HG03108 (cell line): ENCODE data around the gene CTSD.

Experiments used
- ATAC-seq: cut with Tn5 transposase; IDR thresholded peaks from one replicate; pipeline ENCODE4 v1.9.1; 2021; ENCODE audit warnings: moderate library complexity; ENCODE audit not compliant: unreplicated experiment

CTSD gene

DNA sequence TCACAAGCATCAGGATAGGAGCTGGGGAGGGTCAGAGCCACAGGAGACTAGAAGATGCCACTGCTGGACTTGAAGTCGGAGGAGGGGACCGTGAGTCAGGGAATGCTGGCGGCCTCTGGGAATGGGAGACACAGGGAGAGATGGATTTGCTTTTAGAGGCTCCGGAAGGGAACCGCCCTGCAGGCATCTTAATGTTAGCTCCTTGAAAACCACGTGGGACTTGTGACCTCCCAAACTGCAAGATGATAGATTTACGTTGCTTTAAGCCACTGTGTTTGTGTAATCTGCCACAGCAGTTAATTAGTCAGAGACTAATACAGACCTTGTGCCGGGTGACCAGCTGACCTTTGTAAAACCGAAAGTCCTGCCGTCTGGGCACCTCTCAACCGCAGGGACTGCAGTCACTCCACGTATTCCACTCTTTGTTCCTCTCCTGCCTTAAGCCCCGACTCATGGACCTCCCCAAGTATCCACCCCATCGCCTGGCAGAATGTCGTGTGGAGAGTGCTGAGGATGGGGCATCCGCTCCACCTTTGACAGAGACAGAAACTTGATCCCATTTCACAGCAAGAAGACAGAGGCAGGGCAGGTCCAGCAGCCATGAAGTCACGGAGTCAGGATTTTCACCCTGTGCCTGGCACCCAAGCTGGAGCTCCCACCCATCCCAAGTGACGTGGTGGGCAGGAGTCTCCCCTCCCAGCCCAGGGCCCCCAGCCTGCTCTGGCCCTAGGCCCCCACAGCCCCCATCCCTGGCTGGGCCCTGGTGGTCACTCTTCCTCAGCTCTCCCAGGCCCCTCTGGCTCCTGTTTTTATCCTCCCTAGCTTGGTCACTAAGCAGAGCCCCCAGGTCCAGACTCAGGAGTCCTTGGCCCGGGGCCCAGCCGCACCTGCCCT lies 19.4 kb upstream of the CTSD start:
- ATAC-seq = no peak

GRCh38 chr11:1782031-1782590 lies 18.4 kb upstream of the CTSD start:
- ATAC-seq = no peak

DNA sequence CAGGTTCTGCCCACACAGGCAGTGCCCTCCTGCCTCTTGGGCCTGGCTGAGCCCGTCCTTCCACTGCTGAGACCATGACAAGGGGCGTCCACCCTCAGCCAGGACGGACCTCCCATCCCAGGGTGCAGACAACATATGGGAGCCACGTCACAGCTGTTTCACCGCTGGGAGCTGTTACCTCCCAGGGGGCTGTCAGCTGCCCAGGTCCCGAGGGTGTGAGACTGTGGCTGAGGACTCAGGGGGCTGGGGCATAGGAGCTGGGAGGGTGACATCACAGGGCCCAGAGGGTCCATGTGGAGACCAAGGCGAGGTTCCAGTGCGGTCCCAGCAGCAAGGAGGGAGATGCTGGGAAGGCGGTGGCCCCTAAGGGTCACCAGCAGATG lies 17.9 kb upstream of the CTSD start:
- ATAC-seq = no peak

- no peak for ATAC-seq
These were observed 17.2 kb upstream of the CTSD start for GRCh38 chr11:1780700-1781592.

DNA sequence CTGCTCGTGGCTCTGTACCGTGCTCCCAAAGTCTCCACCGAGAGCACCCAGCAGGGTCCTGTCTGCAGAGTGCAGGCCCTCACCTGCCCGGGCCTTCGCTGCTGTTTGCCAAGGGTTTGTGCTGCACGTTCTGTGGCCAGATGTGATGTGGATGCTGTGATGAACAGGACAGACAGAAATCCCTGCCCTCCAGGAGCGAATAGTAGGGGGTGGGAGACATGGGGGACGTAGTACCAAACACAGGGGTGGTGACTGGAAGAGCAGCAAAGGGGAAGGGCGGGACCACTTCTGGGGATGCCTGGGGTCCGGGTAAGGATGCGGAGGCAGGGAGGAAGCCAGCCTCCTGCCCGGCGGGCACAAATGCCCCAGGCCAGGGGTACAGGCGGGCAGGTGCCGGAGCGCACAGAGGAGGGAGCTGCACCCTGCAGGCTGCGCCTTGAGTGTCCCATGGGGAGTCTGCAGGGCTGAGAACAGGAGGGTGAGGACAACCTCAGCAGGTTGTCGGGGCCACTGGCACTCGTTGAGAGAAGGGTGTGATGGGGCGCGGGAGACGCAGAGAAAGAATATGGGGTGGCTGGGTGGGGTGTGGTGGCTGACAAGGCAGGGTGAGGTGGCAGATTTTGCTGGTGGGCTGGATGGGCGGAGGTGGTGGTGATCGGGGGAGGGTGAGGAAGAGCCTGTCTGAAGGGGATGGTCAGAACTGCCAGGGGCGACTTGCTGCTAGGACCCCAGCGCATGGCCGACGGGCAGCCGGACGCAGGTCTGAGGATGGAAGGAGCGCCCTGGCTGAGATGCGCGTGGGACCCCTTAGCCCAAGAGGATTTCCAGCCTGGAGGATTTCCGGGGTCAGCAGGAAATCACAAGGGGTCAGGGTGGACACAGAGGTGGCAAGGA lies 16.3 kb upstream of the CTSD start:
- ATAC-seq = no peak

DNA sequence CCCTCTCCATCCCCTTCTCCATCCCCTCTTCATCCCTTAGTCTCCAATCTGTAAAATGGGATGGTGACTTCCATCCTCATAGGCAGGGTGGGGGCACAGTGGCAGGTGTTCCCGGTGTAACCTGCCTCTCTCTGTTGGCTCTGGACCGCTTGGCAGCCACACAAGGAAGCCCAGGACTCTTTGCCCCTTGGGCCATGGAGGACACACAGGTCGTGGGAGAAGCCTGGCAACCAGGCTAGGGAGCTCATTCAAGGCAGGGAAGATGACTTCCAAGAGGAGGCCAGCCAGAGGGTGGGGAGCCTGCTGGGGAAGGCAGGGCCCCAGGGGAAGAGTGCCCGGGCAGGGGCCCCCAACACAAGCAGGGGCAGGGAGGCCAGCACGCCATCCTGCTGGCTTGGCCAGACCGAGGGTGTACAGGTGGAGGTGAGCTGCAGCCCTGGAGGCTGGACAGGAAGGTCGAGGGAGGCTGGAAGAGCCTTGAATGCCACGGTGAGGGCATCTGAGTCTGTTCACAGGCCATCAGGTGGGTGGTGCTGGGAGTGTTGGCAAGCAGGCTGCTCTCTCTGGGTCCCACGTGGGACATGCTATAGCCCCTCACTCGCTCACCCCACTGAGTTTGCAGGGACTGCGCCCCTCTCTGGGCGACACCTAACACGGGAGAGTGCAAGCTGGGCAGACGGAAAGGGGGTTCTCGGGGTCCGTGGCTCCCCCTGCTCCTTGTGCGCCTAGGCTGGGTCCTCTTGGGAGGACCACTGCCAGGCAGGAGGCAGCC lies 15.5 kb upstream of the CTSD start:
- no peak for ATAC-seq

GRCh38 chr11:1778141-1778911 lies 14.6 kb upstream of the CTSD start:
- ATAC-seq = no peak

GRCh38 chr11:1777737-1778136 lies 14.0 kb upstream of the CTSD start:
- no peak for ATAC-seq

GRCh38 chr11:1776944-1777715 lies 13.4 kb upstream of the CTSD start:
- no peak for ATAC-seq

- ATAC-seq = no peak
These were observed 12.7 kb upstream of the CTSD start for GRCh38 chr11:1776331-1776851.

DNA sequence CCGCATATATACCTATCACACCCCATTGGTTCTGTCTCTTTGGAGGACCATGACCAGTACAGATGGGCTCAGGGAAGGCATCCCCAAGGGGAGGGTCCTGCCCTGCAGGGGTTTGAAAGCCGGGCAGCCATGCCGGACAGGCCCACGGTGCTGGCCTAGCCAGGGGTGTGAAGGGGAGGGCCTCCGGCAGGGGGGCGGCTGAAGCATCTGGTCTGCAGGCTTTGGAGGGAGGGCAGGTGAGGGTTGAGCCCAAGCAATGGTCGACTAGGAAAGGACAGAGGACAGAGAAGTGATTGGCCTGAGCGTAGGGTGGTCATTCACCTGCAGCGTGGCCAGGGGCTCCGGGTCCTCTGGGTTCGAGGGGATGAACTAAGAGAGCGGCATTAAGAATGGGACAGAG lies 11.2 kb upstream of the CTSD start:
- ATAC-seq = no peak

- no peak for ATAC-seq
These were observed 10.3 kb upstream of the CTSD start for GRCh38 chr11:1773994-1774550.

- no peak for ATAC-seq
These were observed 9.6 kb upstream of the CTSD start for GRCh38 chr11:1773131-1773993.

GRCh38 chr11:1772270-1773130 lies 8.8 kb upstream of the CTSD start:
- no peak for ATAC-seq

- no peak for ATAC-seq
These were observed 8.0 kb upstream of the CTSD start for GRCh38 chr11:1771700-1772099.

- ATAC-seq = no peak
These were observed 7.5 kb upstream of the CTSD start for GRCh38 chr11:1771273-1771672.
